HT-29 (cell line): ENCODE measurements around the gene PRICKLE1. TPM values are rescaled to one million over a fixed set of nuclear protein-coding genes. Genes with fewer than 3 reads are reported as not detected.
"Not testable (repeated sequence)": the region's sequence is repeated elsewhere in the genome, so short reads cannot be mapped to it uniquely, and the experiment has no call there.

Experiments used
- DNase-seq: peaks from one replicate; pipeline ENCODE4 v3.0.0-alpha.2; 2015; ENCODE audit warnings: low spot score
- total RNA-seq: library from RNA; depleted of rRNA; stranded (reverse); fragments of >200 nt; shearing (Covaris generic); gene quantifications from 2 replicates; pipeline ENCODE4 v1.2.3, GENCODE V29; 2014

PRICKLE1 gene
- total RNA-seq, 1 experiment from 2014 or later = 1.6 TPM

DNA sequence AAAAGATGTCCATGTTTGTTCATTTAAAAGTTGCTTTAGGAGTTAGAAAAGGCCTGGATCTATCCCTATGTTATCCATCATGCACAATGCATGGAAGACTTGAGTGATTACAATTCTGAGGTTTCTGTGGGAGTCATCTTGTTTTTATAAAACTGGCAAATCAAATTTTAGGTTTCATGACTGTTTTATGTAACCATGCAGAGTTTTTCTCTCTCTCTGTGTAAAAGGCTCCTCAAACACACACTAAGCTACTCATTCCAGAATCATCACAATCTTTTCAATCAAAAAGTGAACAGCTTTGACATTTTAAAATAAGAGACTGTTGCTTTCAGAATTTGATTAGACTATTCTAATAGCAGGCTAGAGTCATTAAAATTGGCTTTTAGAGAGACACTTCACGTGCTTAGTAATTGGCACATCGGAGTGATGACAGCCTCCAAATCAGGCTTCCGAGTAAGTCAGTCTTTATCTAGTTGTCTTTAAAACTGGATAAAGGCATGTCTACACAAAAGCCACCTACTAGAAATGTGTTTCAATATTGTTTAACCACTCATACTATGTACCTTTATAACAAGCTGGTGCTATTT is 31.9 kb downstream of the PRICKLE1 start:
- DNase-seq = no peak

DNA sequence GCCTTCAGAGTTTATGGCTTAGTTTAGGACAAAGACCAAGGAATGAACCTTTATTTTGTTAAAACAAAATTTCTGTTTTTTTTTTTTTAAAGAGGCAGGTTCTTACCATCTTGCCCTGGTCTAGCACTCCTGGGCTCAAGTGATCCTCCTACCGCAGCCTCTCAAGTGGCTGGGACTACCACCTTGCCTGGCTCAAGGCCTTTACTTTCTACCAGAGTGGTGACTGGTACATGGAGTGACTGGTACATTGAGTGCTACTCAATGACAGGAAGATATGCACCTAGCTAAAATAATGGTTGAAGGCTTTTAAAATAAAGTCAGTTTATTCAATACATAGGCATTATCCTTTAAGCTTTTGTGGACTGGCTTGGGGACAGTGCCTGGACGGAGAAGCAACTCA is 32.6 kb downstream of the PRICKLE1 start:
- DNase-seq = no peak

DNA sequence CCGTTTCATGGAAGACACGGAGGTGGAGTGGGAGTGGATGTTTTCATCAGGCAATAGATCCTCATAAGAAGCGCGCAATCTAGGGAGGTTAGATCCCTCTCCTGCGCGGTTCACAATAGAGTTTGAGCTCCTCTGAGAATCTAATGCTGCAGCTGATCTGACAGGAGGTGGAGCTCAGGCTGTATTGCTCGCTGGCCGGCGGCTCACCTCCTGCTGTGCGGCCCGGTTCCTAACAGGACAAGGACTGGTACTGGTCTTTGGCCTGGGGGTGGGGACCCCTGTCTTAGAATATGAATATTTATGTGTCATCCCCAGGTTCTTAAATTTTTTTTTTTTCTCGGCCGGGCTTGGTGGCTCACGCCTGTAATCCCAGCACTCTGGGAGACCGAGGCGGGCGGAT is 36.7 kb downstream of the PRICKLE1 start:
- DNase-seq = no peak

DNA sequence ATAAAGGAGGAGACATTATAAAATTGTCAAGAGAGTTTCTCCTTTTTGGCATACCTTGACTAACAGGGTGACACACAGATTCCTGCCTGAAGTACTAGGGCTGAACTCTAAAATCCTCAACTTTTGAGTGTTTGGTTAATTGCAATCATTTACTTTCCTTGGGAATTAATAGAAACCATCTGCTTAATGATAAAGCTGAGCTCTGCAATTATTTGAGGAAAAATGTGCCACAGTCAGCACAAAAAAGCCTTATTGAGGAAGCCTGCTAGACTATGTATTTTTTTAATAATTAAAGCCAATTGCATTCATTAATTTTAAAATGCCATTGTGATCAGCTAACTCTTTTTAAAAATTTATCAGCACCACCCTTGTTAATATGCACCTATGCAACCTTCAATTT is 38.7 kb downstream of the PRICKLE1 start:
- DNase-seq = no peak

DNA sequence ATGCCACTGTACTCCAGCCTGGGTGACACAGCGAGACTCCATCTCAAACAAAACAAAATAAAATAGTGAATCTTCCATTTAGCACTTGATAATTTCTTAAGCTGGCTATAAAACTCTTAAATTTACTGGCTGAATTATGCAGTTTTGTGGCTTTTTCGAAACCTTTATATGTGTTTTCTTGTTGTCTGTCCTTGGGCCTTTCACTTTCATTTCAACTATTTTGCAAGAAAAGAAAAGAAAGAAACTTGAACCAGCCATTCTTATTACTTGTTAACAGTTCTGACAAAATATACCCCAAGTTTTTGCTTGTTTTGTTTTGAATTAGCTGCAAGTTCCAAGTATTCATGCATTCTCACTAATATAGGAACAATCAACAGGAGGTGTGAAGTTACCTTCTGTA is 42.8 kb downstream of the PRICKLE1 start:
- DNase-seq = no peak

DNA sequence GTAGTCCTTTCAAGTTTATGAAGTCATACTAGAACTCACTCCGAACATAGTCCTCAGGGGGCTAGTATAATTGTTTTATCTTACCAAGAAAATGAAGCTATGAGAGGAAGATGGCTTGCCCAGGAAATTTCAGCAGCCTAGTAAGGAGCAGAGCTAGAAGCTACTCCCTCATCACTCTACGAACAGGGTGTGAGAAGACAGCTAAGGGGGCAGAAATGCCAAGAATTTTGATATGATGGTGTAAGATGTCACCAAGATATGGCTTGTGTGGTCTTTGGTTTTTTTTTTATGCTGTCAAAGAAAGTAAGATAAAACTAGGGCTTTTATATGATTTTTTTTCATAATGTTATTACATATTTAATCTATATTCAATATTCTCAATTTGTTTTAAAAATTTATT is 47.6 kb downstream of the PRICKLE1 start:
- DNase-seq = no peak

DNA sequence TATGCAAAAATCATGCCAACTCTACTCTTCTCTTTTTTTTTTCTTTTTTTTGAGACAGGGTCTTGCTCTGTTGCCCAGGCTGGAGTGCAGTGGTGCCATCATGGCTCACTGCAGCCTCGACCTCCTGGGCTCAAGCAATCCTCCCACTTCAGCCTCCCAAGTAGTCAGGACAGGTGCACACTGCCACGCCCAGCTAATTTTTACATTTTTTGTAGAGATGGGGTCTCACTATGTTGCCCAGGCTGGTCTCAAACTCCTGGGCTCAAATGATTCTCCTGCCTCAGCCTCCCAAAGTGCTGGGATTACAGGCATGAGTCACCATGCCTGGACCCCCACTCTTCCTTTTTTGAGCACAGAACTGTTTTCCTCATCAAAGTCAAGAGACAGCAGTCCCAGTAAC is 48.2 kb downstream of the PRICKLE1 start:
- DNase-seq = not testable (repeated sequence)

DNA sequence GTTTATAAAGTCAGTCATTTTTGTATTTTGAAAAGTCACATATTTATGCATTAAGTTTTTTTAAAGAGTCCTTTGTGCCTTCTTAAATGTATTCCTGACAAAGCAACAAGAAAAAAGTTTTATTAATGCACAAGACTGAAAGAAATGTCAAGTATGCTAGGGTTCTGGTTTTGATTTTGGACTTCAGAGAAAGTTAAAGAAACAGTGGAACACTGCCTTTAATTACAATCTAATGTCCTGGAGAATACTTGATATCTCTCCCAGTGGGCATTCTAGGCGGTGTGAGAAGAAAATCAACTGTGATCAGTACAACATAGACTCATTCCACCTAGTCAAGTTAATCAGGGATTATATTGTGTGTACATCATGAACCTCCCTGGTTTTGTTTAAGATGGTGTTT is 49.9 kb downstream of the PRICKLE1 start:
- DNase-seq = no peak

DNA sequence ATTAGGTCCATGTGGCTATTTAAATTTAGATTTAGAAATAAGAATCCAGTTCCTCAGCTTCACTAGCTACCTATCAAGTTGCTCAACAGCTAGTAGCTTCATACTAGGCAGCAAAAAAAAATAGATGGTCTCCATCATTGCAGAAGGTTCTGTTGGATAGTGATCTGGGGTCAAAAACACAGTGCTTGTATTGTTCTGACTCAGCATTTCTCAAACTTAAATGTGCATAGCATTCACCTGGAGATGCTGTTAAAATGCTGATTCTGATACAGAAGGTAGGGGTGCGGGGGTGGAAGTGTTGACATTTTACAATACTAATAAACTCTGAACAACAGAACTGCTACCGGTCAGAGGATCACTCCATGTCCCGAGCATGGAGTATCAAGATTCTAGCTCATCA is 51.3 kb downstream of the PRICKLE1 start:
- DNase-seq = no peak

DNA sequence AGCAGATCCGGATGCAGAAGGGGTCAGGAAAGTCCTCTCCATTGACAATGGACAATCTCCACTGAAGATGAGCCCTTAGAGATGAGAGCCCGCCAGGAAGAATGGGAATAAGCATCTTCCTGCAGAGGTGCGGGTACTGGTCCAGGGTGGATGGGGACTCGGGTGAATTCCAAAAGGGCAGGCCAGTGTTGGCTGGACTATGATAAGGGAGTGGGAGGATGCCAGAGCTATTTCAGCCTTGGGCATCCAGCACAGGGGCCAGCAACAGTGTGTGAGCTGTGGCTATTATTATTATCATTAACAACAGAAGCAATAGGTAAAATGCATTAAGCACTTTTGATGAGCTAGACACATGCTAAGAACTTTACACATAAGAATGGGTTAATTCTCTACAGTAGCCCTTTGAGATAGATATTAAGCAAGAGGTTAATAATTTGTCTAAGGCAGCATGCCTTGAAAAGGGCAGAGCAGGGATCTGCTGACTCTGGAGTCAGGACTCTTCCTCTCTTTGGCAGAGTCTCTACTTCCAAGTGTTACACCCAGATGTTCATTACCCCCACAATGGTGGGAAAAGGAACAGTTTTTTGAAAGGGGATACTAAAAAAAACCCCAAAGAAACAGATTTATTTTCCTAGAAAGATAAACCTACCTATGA is 55.2 kb downstream of the PRICKLE1 start:
- DNase-seq = no peak

DNA sequence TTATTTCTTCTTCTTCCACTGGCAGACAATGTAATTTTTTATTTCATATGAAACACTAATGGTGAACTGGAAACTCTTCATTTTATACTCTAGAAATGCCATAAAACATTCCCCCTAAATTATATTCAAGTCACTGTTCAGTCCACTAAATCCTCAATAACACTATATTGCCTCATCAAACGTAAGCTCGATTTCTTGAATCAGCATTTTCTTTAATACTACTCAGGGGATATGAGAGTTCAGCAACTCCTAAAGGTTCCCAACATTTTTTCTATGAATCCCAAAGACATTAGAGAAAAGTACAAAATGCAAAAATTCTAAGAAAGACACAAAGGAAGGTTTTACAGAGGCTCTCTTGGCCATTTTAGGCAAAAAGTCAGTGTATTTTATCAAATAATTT is 59.3 kb downstream of the PRICKLE1 start:
- no peak for DNase-seq

DNA sequence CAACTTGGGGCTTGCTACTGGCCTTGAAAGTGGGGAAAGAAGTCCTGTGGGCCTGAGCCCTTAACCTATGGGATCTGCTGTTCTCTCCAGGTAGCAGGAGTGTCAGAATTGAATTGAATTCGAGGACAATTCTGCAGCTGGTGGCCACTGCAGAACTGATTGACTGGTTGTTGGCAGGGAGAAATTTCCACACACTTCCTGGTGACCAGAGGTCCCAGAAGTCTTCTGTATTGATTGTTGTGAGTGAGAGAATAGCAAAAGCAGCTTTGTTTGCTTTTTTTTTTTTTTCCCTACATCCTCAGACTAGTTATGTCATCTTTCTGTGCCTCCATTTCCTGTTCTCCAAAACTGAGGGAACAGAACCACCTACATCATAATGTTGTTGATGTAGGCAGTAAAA is 64.1 kb downstream of the PRICKLE1 start:
- DNase-seq = no peak

DNA sequence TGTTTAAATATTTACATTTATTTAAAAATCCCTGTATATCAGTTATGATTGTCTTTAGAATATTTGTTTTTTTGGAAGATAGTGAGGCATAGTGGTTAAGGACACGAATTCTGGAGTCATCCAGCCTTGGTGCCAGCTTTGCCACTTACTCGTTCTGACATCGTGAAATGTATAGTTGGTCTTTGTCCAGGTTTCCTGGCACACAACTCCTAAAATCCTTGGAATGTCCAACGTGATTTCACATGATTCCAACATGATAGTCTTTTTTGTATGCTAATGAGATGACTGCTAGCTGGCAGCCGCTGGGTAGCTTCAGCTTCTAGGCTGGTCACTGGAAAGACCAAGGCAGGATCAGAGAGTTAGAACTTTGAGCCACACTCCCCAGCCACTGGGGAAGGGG is 64.8 kb downstream of the PRICKLE1 start:
- DNase-seq = no peak

DNA sequence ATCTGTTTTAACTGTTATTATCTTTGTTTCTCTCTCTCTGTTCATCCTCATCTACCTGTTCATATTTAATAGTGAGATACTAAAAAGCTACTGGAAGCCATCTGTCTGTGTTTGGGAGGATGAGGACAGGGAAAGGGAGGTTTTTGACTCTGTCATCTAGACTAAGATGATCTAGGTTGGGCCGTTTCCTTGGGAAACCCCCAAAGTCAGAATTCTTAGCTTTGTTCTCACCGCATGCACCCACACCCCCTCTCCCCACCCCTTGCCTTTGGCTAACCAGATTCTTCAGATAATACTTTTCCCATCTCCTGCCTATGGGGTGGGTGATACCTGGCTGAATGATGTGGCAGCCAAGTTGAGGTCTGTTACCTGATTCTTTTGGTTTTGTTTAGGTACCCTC is 73.0 kb downstream of the PRICKLE1 start:
- DNase-seq = no peak

DNA sequence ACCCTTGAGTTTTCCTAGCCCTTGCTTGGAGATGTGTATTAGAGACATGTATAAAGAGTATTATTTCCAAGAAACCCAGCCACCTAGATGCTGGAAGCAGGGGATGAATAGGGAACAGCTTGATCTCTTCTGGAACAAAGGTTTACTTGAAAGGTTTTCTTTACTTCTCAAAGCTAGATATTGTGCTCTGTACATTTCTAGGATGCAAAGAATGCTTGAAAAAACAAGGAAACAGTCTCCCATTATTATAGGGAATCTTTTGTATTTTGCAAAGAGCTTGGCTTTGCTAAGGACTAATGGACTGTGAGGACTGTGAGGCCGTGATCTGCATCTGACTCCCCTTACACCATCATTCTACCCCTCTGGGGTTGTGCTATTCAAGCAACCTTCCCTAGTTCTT is 77.9 kb downstream of the PRICKLE1 start:
- no peak for DNase-seq

DNA sequence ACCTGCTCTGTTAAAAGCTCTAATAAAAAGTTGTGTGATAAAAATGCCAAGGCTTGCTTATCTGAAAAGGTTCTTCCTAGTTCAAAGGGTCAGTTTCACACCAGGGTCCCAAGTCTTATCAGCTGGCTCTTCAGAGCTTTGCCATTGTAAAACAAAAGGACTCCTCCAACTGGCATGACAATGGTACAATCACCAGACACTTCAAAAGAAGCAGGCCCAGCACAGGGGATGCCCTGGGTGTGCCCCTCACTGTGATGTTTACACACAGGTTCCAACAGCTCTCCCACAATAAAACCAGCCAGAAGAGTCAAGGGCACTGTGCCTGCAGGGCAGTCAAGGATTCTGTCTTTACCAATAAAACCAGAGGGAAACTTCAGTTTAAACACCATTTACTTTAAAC is 78.7 kb downstream of the PRICKLE1 start:
- no peak for DNase-seq

DNA sequence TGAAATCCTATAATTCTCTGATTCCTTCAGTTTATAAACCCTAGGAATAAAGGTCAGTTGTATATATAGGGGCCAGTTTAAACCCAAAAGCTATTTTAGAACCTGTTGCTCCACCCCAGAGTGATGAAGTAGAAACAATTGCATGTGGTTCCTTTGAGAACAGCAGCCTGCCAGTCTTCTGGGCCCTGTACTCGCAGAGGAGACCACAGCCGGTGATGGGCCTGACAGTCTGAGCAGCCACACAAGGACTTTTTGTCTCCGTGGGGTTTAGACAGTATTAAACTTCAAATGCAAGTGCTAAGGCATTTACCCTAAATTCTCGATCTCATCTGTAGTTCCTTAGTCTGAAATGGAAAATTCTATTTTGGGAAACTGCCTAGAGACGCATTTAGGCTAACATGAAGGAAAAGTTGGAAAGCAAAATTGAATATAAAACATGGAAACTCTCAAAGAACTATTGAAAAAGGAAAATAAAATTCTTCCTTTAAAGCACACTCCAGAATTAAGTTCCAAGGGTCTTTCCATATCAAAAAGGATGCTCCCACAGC is 80.6 kb downstream of the PRICKLE1 start:
- no peak for DNase-seq

DNA sequence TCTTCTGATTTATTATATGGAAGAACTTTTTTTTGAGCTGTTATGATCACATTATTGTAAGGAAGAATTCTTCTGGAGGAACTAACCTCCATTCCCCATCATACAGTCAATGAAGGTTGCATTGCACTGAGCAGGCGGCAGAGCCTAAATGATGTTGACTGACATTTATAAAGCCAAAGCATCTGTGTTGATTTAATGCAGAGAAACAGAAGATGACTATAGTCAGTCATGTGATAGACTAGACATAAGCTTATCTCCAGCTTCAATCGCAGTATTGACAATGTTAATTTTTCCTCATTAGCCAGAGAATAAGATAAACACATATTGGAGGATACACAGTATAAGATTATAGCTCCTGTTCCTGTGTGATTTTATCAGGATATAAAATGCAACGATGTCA is 82.0 kb downstream of the PRICKLE1 start:
- DNase-seq = no peak

DNA sequence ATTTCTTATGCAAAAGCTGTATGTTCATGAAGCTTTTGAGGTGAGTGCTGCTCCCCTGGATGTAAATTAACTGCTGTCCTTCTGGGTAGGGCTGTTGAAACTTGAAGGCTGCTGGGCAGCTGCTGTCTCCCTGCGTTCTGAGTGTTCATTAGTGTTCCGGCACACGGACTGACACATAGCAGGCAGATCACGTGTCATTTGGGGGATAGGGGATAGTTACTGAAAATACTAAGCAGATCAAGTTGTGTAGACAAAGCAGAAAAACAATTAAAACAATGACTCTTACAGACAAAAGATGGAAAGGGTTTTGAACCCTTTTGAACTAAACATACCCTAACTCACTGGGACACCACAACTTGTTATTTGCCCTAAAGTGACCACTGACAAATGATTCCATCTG is 82.5 kb downstream of the PRICKLE1 start:
- DNase-seq = no peak

DNA sequence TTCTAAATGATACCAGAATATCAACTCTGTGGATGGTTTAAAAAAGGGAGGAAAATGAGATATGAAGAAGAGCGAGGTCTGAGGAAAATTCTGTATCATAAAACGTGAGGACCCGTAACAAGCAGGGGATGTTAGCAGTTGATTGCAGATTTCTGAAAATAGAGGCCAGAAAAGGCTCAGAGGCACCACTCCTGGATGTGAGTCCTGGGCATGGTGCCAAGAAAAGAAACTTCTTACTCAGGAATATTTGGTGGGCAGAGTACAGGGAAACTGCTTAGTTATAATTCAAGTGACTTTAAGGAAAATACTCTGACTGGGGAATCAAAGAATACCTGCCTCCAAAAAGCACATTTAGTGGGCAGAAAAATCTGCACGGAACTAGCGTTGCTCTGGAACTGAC is 85.5 kb downstream of the PRICKLE1 start:
- DNase-seq = no peak

DNA sequence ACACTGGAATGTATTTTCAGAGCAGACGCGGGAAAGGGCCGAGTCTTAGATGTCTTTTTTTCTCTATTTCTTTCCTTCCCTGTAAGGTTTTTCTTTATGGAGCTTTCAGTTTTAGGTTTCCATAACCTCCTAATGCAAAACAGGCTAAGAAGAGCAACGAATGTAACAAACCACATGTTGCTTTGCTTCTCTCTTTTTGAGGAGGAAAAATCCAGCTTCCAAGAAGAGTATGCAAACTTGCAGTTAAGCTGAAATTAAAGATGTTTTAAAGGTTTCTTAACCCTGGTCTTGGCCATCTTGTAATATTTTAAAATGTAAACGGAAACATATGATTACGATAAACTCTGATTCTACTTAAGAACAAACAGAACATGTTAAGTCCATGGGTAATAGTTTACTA is 86.9 kb downstream of the PRICKLE1 start:
- DNase-seq = no peak

DNA sequence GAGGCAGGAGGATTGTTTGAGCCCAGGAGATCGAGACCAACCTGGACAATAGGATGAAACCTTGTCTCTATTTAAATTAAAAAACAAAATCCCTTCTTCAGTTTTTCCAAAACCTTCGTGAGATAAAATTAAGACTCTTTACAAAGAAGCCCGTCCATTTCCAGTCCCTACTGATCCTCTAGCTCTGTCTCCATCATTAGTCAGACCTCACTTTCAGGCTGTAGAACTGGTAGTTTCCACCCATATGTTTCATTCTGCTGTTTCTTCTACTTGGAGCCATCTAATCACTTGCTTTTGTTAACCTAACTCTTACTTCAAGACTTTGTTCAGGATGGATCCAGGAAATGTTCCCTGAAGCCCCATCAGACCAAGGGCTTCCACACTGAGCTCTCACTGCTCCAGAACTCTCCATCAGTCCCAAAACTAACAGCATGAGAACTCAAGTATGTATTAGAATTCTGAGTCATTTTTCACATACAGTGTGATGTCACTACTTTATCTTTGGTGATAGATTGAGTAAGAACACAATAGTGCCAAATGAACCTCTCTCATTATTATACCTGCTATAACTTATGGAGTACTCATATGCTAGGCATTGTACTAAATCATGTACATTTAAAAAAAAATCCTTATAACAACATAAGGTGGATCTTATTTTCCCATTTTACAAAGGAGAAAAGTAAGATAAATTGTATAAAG is 90.8 kb downstream of the PRICKLE1 start:
- no peak for DNase-seq

DNA sequence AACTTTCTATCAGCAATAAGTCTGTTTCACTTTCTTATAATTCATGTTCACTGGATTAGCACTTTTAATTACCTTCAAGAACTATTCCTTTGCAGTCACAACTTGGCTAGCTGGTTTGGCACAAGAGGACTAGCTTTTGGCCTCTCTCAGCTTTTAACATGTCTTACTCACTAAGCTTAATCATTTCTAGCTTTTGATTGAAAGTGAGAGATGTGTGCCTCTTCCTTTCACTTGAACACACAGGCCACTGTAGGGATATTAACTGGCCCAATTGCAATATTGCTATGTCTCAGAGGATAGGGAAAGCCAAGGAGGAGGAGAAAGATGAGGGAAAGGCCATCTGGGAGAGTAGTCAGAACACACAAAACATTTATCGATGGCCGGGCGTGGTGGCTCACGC is 92.7 kb downstream of the PRICKLE1 start:
- no peak for DNase-seq
